ENCODE data around the gene PKP1.
A peak's percentile ranks its signal among the peaks of the same experiment; 100 is the strongest.

The PKP1 gene

DNA sequence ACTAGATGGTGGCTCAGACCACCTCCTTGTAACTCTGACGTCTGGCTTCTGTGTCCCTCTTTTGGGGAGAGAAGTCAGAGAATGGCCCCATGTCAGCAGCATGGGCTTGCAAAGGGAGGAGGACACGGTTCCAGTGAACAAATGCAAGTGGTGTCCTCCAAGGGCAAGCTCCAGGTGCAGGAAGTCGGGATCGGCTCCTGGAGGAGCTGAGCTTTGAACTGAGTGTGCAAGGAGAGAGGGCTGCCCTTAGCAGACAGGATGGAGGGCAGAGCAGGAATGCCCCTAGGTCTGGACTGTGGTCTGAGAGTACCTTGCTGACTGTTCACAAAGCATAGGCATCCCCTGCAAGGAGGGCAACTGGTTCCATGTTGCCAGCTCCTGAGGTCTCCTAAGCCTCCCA lies 17.3 kb downstream of the PKP1 start:
- H3K9ac ChIP-seq (ENCODE audit: low read depth, low read length, poor library complexity), result no peak overlapping the region
- no peak overlapping the region for H3K23ac ChIP-seq (ENCODE audit: low read depth, low read length, poor library complexity)
- no peak overlapping the region for H3K4me2 ChIP-seq (ENCODE audit: insufficient read depth, low read length, poor library complexity, severe bottlenecking)
- H2BK5ac ChIP-seq (ENCODE audit: low read length), result no peak overlapping the region
- H3K27ac ChIP-seq (replicated peaks; ENCODE audit: low read length), result no peak overlapping the region
- H2AFZ ChIP-seq (ENCODE audit: low read length), result no peak overlapping the region
- peaks cover 0 to 34% (median 0%) of the 10 kb centered on the region in 3 experiments for H3K27me3 ChIP-seq (ENCODE audit: control insufficient read depth in 3 of 3, insufficient read depth in 3 of 3, low read depth in 1 of 3, low read length in 3 of 3)
- H3K4me1 ChIP-seq (ENCODE audit: control insufficient read depth in 2 of 2, insufficient read depth in 1 of 2, low read depth in 1 of 2, low read length in 2 of 2), result peaks cover 0 to 12% of the 10 kb centered on the region in 2 donors
- H2BK15ac ChIP-seq (ENCODE audit: low read length), result no peak overlapping the region
- no peaks in the 10 kb centered on the region for H3K79me1 ChIP-seq (ENCODE audit: low read depth, low read length)
- no peaks in the 10 kb centered on the region for H3K36me3 ChIP-seq (replicated peaks in 1 of 2; ENCODE audit: control insufficient read depth in 2 of 2, insufficient read depth in 2 of 2, low read length in 2 of 2)
- H3K9me3 ChIP-seq (replicated peaks in 1 of 2; ENCODE audit: control insufficient read depth in 2 of 2, insufficient read depth in 1 of 2, low read depth in 1 of 2, low read length in 2 of 2), result no peaks in the 10 kb centered on the region
- no peak overlapping the region for H4K8ac ChIP-seq (ENCODE audit: low read depth, low read length)
- peak overlapping the region; percentile 15 for H2AK5ac ChIP-seq (ENCODE audit: low read depth, low read length)
- WGBS, 2 donors (ENCODE audit: extremely low coverage in 2 of 2, insufficient read length in 2 of 2, insufficient replicate concordance in 1 of 2), result no CpG with 5 or more reads among the region's 4 CpGs
- H3K4ac ChIP-seq (ENCODE audit: low read length), result no peak overlapping the region
- DNase-seq (ENCODE audit: low spot score), result no peak
- H3K18ac ChIP-seq (ENCODE audit: low read length), result peak overlapping the region; percentile 24
- no peak overlapping the region for H2BK120ac ChIP-seq (ENCODE audit: low read depth, low read length)
- H3K4me3 ChIP-seq (ENCODE audit: low read length in 2 of 2), result no peak overlapping the region
- peak overlapping the region; percentile 69 for H2BK12ac ChIP-seq (ENCODE audit: low read length)
- no peak overlapping the region for H3K14ac ChIP-seq (ENCODE audit: low read length)
- H4K91ac ChIP-seq (ENCODE audit: low read depth, low read length, poor library complexity), result no peak overlapping the region

DNA sequence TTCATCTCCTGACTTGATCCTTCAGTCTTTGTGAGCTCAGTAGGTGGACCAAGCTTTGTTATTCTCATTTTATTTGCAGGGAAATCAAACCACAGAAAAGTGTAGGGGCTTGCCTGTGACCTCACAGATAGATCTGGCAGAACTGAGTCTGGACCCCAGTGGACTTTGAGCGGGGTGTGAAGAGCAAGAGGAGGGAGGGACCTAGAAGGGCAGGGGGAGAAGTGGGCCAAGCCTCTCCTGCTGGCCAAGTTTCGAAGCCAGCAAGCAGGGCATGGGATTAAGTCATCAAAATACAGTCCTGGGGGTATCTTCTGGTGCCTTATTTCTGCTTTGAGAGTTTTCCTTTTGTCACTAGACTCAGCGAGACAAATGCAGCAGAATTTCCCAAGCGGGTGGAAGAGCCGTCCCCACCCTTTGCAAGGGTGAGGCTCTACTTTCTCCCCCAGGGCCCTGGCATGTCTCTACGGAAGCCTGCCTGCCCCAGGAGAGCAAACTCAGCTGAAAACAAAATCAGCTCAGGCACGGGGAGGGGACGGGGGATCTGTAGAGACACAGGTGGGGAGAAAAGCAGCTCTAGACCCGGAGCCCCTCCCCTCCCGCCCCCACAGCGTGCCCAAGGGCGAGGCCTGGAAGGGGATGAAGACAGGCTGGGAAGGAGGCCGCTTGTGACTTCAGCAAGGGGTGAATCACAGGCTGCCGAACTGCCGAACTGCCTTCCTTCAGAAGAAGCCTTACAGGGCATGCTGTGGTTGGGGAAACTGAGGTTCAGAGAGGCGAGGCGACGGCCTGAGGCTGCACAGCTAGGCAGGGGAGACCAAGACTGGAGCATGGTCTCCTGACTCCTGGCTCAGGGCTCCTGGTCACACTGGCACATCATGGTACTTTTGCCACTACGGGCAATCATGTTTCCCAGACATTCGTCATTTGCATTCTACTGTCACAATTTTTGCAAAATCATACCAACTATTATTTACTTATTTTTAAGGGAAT lies 19.2 kb downstream of the PKP1 start:
- no CpG with 5 or more reads among the region's 20 CpGs for WGBS, 2 donors (ENCODE audit: extremely low coverage in 2 of 2, insufficient read length in 2 of 2, insufficient replicate concordance in 1 of 2)
- no peak overlapping the region for H3K27ac ChIP-seq (replicated peaks; ENCODE audit: low read length)
- no peaks in the 10 kb centered on the region for H3K9me3 ChIP-seq (replicated peaks in 1 of 2; ENCODE audit: control insufficient read depth in 2 of 2, insufficient read depth in 1 of 2, low read depth in 1 of 2, low read length in 2 of 2)
- peaks cover 0 to 34% (median 0%) of the 10 kb centered on the region in 3 experiments for H3K27me3 ChIP-seq (ENCODE audit: control insufficient read depth in 3 of 3, insufficient read depth in 3 of 3, low read depth in 1 of 3, low read length in 3 of 3)
- no peak overlapping the region for H2BK5ac ChIP-seq (ENCODE audit: low read length)
- no peak overlapping the region for H3K9ac ChIP-seq (ENCODE audit: low read depth, low read length, poor library complexity)
- H2AFZ ChIP-seq (ENCODE audit: low read length), result no peak overlapping the region
- no peak overlapping the region for H3K4me2 ChIP-seq (ENCODE audit: insufficient read depth, low read length, poor library complexity, severe bottlenecking)
- no peak overlapping the region for H2BK12ac ChIP-seq (ENCODE audit: low read length)
- H2BK120ac ChIP-seq (ENCODE audit: low read depth, low read length), result no peak overlapping the region
- H3K4me3 ChIP-seq (ENCODE audit: low read length in 2 of 2), result no peak overlapping the region
- H3K18ac ChIP-seq (ENCODE audit: low read length), result peak overlapping the region; percentile 15
- H2AK5ac ChIP-seq (ENCODE audit: low read depth, low read length), result no peak overlapping the region
- peaks cover 0 to 9% of the 10 kb centered on the region in 2 donors for H3K4me1 ChIP-seq (ENCODE audit: control insufficient read depth in 2 of 2, insufficient read depth in 1 of 2, low read depth in 1 of 2, low read length in 2 of 2)
- H3K14ac ChIP-seq (ENCODE audit: low read length), result no peak overlapping the region
- no peak overlapping the region for H3K4ac ChIP-seq (ENCODE audit: low read length)
- H3K36me3 ChIP-seq (replicated peaks in 1 of 2; ENCODE audit: control insufficient read depth in 2 of 2, insufficient read depth in 2 of 2, low read length in 2 of 2), result no peaks in the 10 kb centered on the region
- H4K91ac ChIP-seq (ENCODE audit: low read depth, low read length, poor library complexity), result no peak overlapping the region
- H2BK15ac ChIP-seq (ENCODE audit: low read length), result no peak overlapping the region
- no peak overlapping the region for H4K8ac ChIP-seq (ENCODE audit: low read depth, low read length)
- H3K23ac ChIP-seq (ENCODE audit: low read depth, low read length, poor library complexity), result no peak overlapping the region
- no peak for DNase-seq (ENCODE audit: low spot score)
- no peaks in the 10 kb centered on the region for H3K79me1 ChIP-seq (ENCODE audit: low read depth, low read length)

- Histone ChIP-seq H3K27ac (replicated peaks; ENCODE audit: low read length) (no peak overlapping the region), H4K91ac (ENCODE audit: low read depth, low read length, poor library complexity) (no peak overlapping the region)
- WGBS, 2 donors (ENCODE audit: extremely low coverage in 2 of 2, insufficient read length in 2 of 2, insufficient replicate concordance in 1 of 2), result no CpG with 5 or more reads among the region's 3 CpGs
These were observed 20.8 kb downstream of the PKP1 start for GRCh38 chr1:201304126-201304525.

DNA sequence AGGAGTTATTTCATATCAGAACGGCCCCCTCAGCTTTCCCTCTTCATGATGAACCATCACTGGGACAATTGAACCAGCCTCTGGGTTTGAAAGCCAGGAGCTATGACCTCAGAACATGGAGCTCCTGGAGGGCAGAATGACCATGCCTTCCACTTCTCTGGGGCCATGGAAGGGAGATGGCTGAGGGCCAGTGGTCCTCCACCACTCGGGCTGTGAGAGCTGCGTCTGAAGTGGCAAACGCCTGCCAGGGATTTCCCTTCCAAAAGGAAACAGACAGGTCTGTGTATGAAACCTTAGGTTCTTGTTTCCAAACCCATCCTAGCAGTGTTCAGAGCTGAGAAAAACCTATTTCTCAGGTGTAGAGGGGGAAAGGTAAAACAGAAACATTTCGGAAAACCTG lies 22.5 kb downstream of the PKP1 start:
- H3K4me1 ChIP-seq (ENCODE audit: control insufficient read depth in 2 of 2, insufficient read depth in 1 of 2, low read depth in 1 of 2, low read length in 2 of 2), result peaks cover 0 to 17% of the 10 kb centered on the region in 2 donors

More at GRCh38 chr1:201304126-201304525, 20.8 kb downstream of the PKP1 start:
- Histone ChIP-seq H3K18ac (ENCODE audit: low read length) (no peak overlapping the region), H3K4me3 (ENCODE audit: low read length in 2 of 2) (no peak overlapping the region), H3K79me1 (ENCODE audit: low read depth, low read length) (no peaks in the 10 kb centered on the region), H3K4me2 (ENCODE audit: insufficient read depth, low read length, poor library complexity, severe bottlenecking) (no peak overlapping the region), H3K14ac (ENCODE audit: low read length) (no peak overlapping the region), H3K4me1 (ENCODE audit: control insufficient read depth in 2 of 2, insufficient read depth in 1 of 2, low read depth in 1 of 2, low read length in 2 of 2) (peaks cover 0 to 12% of the 10 kb centered on the region in 2 donors), H3K23ac (ENCODE audit: low read depth, low read length, poor library complexity) (no peak overlapping the region), H3K9me3 (replicated peaks in 1 of 2; ENCODE audit: control insufficient read depth in 2 of 2, insufficient read depth in 1 of 2, low read depth in 1 of 2, low read length in 2 of 2) (no peaks in the 10 kb centered on the region), H3K9ac (ENCODE audit: low read depth, low read length, poor library complexity) (no peak overlapping the region), H2BK15ac (ENCODE audit: low read length) (no peak overlapping the region), H2BK120ac (ENCODE audit: low read depth, low read length) (no peak overlapping the region), H2BK5ac (ENCODE audit: low read length) (no peak overlapping the region), H4K8ac (ENCODE audit: low read depth, low read length) (no peak overlapping the region), H2AK5ac (ENCODE audit: low read depth, low read length) (peak overlapping the region; percentile 65), H3K4ac (ENCODE audit: low read length) (no peak overlapping the region), H2AFZ (ENCODE audit: low read length) (no peak overlapping the region), H2BK12ac (ENCODE audit: low read length) (peak overlapping the region; percentile 63), H3K36me3 (replicated peaks in 1 of 2; ENCODE audit: control insufficient read depth in 2 of 2, insufficient read depth in 2 of 2, low read length in 2 of 2) (no peaks in the 10 kb centered on the region), H3K27me3 (ENCODE audit: control insufficient read depth in 3 of 3, insufficient read depth in 3 of 3, low read depth in 1 of 3, low read length in 3 of 3) (peaks cover 0 to 40% (median 0%) of the 10 kb centered on the region in 3 experiments)
- no peak for DNase-seq (ENCODE audit: low spot score)

More for the DNA sequence above, 22.5 kb downstream of the PKP1 start:
- Histone ChIP-seq H2BK15ac (ENCODE audit: low read length) (no peak overlapping the region), H2AFZ (ENCODE audit: low read length) (no peak overlapping the region), H3K9ac (ENCODE audit: low read depth, low read length, poor library complexity) (no peak overlapping the region), H2BK12ac (ENCODE audit: low read length) (no peak overlapping the region), H3K27me3 (ENCODE audit: control insufficient read depth in 3 of 3, insufficient read depth in 3 of 3, low read depth in 1 of 3, low read length in 3 of 3) (peaks cover 0 to 43% (median 0%) of the 10 kb centered on the region in 3 experiments), H2AK5ac (ENCODE audit: low read depth, low read length) (no peak overlapping the region), H3K23ac (ENCODE audit: low read depth, low read length, poor library complexity) (no peak overlapping the region), H4K8ac (ENCODE audit: low read depth, low read length) (no peak overlapping the region), H3K4me3 (ENCODE audit: low read length in 2 of 2) (no peak overlapping the region), H3K9me3 (replicated peaks in 1 of 2; ENCODE audit: control insufficient read depth in 2 of 2, insufficient read depth in 1 of 2, low read depth in 1 of 2, low read length in 2 of 2) (no peaks in the 10 kb centered on the region), H3K4me2 (ENCODE audit: insufficient read depth, low read length, poor library complexity, severe bottlenecking) (no peak overlapping the region), H2BK120ac (ENCODE audit: low read depth, low read length) (no peak overlapping the region), H3K27ac (replicated peaks; ENCODE audit: low read length) (no peak overlapping the region), H3K36me3 (replicated peaks in 1 of 2; ENCODE audit: control insufficient read depth in 2 of 2, insufficient read depth in 2 of 2, low read length in 2 of 2) (no peaks in the 10 kb centered on the region), H3K79me1 (ENCODE audit: low read depth, low read length) (no peaks in the 10 kb centered on the region), H2BK5ac (ENCODE audit: low read length) (no peak overlapping the region), H3K14ac (ENCODE audit: low read length) (no peak overlapping the region), H3K4ac (ENCODE audit: low read length) (no peak overlapping the region), H4K91ac (ENCODE audit: low read depth, low read length, poor library complexity) (no peak overlapping the region), H3K18ac (ENCODE audit: low read length) (no peak overlapping the region)
- no peak for DNase-seq (ENCODE audit: low spot score)
- no CpG with 5 or more reads among the region's 5 CpGs for WGBS, 2 donors (ENCODE audit: extremely low coverage in 2 of 2, insufficient read length in 2 of 2, insufficient replicate concordance in 1 of 2)
